PC-3 (cell line): ENCODE data around the gene HAND1. TPM values are rescaled to one million over a fixed set of nuclear protein-coding genes. Genes with fewer than 3 reads are reported as not detected.
A peak's percentile ranks its signal among the peaks of the same experiment; 100 is the strongest.

Experiments
- ATAC-seq: fragments of 200-7000 bp; cut with Tn5 transposase; 2 replicates; pipeline ENCODE4 v1.9.1; 2020; ENCODE audit warnings: mild to moderate bottlenecking, moderate library complexity
- BruUV-seq: library from RNA; stranded (reverse); fragments of 400-500 nt; replicated peaks from 2 replicates; lab custom pipeline; 2021; lab: Mats Ljungman, UMichigan
- CTCF ChIA-PET: fragments of 300-600 bp; sonication (Branson Sonifier 250); formaldehyde crosslinking; loops from one replicate; lab custom pipeline; 2022; ENCODE audit warnings: antibody characterized with exemption; lab: Charles Lee
- POLR2A ChIA-PET: fragments of 300-600 bp; sonication (Branson Sonifier 250); formaldehyde crosslinking; loops from one replicate; lab custom pipeline; 2022; ENCODE audit warnings: antibody characterized with exemption; ENCODE audit not compliant: unreplicated experiment; lab: Charles Lee
- DNase-seq: peaks from one replicate; pipeline ENCODE4 v3.0.0-alpha.2; 2015
- H2AFZ ChIP-seq: fragments of 300-600 bp; sonication (generic); 2 replicates; pipeline ENCODE4 v1.6.0; 2016; ENCODE audit warnings: antibody characterized with exemption, low read length
- H3F3A ChIP-seq: fragments of 300-600 bp; sonication (generic); one replicate; pipeline ENCODE4 v1.6.0; 2017; ENCODE audit warnings: antibody characterized with exemption, low read length, control low read depth, mild to moderate bottlenecking; ENCODE audit not compliant: unreplicated experiment
- H3K27ac ChIP-seq: fragments of 300-600 bp; sonication (generic); 2 replicates; pipeline ENCODE4 v1.5.1; 2016; ENCODE audit warnings: mild to moderate bottlenecking, low read length
- H3K27me3 ChIP-seq: fragments of 300-600 bp; sonication (generic); 2 replicates; pipeline ENCODE4 v1.6.1; 2016; ENCODE audit warnings: low read length, mixed read lengths
- H3K36me3 ChIP-seq: fragments of 300-600 bp; sonication (generic); 2 replicates; pipeline ENCODE4 v1.6.1; 2016; ENCODE audit warnings: low read depth, mixed run types, low read length, mixed read lengths
- H3K4me1 ChIP-seq: fragments of 300-600 bp; sonication (generic); 2 replicates; pipeline ENCODE4 v1.5.1; 2016; ENCODE audit warnings: low read length; ENCODE audit not compliant: insufficient read depth
- H3K4me2 ChIP-seq: fragments of 300-600 bp; sonication (generic); 2 replicates; pipeline ENCODE4 v1.6.0; 2016; ENCODE audit warnings: low read length
- H3K4me3 ChIP-seq: fragments of 300-600 bp; sonication (generic); 2 replicates; pipeline ENCODE4 v1.5.1; 2016; ENCODE audit warnings: mild to moderate bottlenecking, low read length, mixed read lengths
- H3K79me2 ChIP-seq: fragments of 300-600 bp; sonication (generic); 2 replicates; pipeline ENCODE4 v1.6.1; 2017; ENCODE audit warnings: low read length, mixed read lengths
- H3K9ac ChIP-seq: fragments of 300-600 bp; sonication (generic); 2 replicates; pipeline ENCODE4 v1.6.0; 2016; ENCODE audit warnings: mild to moderate bottlenecking, low read length
- H3K9me2 ChIP-seq: fragments of 300-600 bp; sonication (generic); replicated peaks from 2 replicates; pipeline ENCODE4 v1.6.1; 2016; ENCODE audit warnings: mixed run types, low read length, mixed read lengths
- H3K9me3 ChIP-seq: fragments of 300-600 bp; sonication (generic); 2 replicates; pipeline ENCODE4 v1.6.1; 2016; ENCODE audit warnings: low read length, mixed read lengths
- H4K20me1 ChIP-seq: fragments of 300-600 bp; sonication (generic); 2 replicates; pipeline ENCODE4 v1.6.1; 2016; ENCODE audit warnings: low read length, mixed read lengths
- CTCF ChIP-seq: fragments of 300-600 bp; sonication (generic); conservative IDR thresholded peaks from 2 replicates; pipeline ENCODE4 v1.5.1; 2017; ENCODE audit warnings: antibody characterized with exemption, low read depth, mild to moderate bottlenecking, low read length
- EZH2 ChIP-seq: fragments of 300-600 bp; sonication (generic); IDR thresholded peaks from one replicate; pipeline ENCODE4 v1.6.1; 2017; ENCODE audit warnings: antibody characterized with exemption, mild to moderate bottlenecking, low read length; ENCODE audit not compliant: unreplicated experiment
- EZH2phosphoT487 ChIP-seq: fragments of 300-600 bp; sonication (generic); IDR thresholded peaks from 2 replicates; pipeline ENCODE4 v1.6.1; 2018; ENCODE audit warnings: mild to moderate bottlenecking, antibody characterized with exemption, low read length, borderline replicate concordance
- intact Hi-C: fragments of 100-400 bp; cut with micrococcal nuclease; formaldehyde crosslinking; loops from 2 replicates; pipeline ENCODE4 v1.9.0; 2023
- total RNA-seq: library from RNA; depleted of rRNA; stranded (reverse); fragments of >200 nt; gene quantifications from 2 replicates; pipeline ENCODE4 v1.2.3, GENCODE V29; 2014

Gene HAND1
- total RNA-seq, 1 experiment from 2014 or later = not detected

DNA sequence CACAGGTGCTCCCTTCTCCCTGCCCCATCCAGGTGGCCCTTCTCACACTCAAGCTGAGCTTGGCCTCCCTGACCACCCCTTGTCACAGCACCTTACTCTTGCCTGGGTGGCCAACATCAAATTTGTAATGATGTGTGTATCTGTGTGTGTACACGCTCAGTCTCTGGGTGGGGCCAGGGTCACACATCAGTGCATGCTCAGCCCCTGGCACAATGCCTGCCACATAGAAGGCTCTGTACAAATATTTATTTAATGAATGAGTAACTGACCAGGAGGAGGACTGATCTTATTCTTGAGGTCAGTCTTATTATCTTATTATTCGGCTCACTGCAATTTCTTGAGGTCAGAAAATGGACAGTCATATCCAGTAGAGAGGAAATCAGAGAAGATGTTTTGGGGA lies 41.3 kb upstream of the HAND1 start:
- no peak overlapping the region for H3K27ac ChIP-seq
- no peak for TF ChIP-seq CTCF
- no peak for TF ChIP-seq EZH2phosphoT487
- no peak for TF ChIP-seq EZH2
- no peak overlapping the region for H3K4me3 ChIP-seq
- no peaks in the 10 kb centered on the region for H3K36me3 ChIP-seq
- H4K20me1 ChIP-seq = no peaks in the 10 kb centered on the region
- H3F3A ChIP-seq = no peaks in the 10 kb centered on the region
- peak; percentile 86 for DNase-seq
- H3K4me1 ChIP-seq = peaks cover 21% of the 10 kb centered on the region
- no TSS peak for BruUV-seq
- H3K4me2 ChIP-seq = peak overlapping the region; percentile 35; the same call in 1 of the 2 replicates
- H3K27me3 ChIP-seq = no peaks in the 10 kb centered on the region
- ATAC-seq = peak; percentile 88
- intact Hi-C loops = no loop called here
- POLR2A ChIA-PET = no interaction called here
- H3K9me2 ChIP-seq = no peaks in the 10 kb centered on the region
- no peaks in the 10 kb centered on the region for H3K79me2 ChIP-seq
- no peaks in the 10 kb centered on the region for H3K9me3 ChIP-seq
- H3K9ac ChIP-seq = no peak overlapping the region
- CTCF ChIA-PET = no interaction called here
- H2AFZ ChIP-seq = no peak overlapping the region

GRCh38 chr5:154518438-154518867 lies 40.4 kb upstream of the HAND1 start:
- intact Hi-C loops = no loop called here
- no peak for DNase-seq
- H3K27me3 ChIP-seq = peaks cover 3% of the 10 kb centered on the region; the same call in 1 of the 2 replicates
- H3K9me3 ChIP-seq = no peaks in the 10 kb centered on the region
- H3K4me1 ChIP-seq = peaks cover 21% of the 10 kb centered on the region
- ChIA-PET CTCF (no interaction called here), POLR2A (no interaction called here)
- no peak overlapping the region for H3K27ac ChIP-seq
- no peak overlapping the region for H3K4me2 ChIP-seq
- H3K9ac ChIP-seq = no peak overlapping the region
- ATAC-seq = no peak
- H3K79me2 ChIP-seq = no peaks in the 10 kb centered on the region
- no peaks in the 10 kb centered on the region for H3K9me2 ChIP-seq
- no peak overlapping the region for H2AFZ ChIP-seq
- no peaks in the 10 kb centered on the region for H4K20me1 ChIP-seq
- H3F3A ChIP-seq = no peaks in the 10 kb centered on the region
- BruUV-seq = no TSS peak
- no peaks in the 10 kb centered on the region for H3K36me3 ChIP-seq
- no peak for TF ChIP-seq CTCF
- no peak overlapping the region for H3K4me3 ChIP-seq

DNA sequence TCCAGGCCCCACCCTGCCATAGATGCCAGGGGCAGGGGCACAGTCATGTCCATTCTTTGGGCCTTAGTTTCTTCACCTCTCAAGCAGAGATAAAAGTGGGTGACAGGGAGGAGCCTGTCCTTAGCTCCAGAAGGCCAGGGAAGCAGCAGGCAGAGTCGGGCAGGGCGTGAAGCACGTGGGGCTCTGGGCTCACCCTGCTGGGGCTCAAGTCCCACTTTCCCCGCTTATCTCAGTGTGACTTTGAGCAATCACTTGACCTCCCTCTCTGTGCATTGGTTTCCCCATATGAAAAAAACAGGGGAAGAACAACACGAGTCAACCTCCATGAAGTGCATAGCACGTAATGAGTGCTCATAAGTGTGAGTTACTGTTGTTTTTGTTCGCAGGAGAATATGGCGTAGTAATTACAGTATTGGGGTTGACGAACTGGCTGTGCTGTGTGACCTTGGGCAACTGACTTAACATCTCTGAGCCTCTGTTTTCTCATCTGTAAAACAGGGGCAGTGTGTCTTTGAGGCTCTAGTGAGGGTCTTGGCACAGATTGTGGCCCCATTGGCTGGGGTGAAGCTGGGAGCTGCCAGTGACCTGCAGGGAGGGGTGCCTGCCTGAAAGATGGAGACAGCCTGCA lies 39.9 kb upstream of the HAND1 start:
- ChIA-PET CTCF (no interaction called here), POLR2A (no interaction called here)
- no peaks in the 10 kb centered on the region for H3K9me2 ChIP-seq
- no peak overlapping the region for H3K9ac ChIP-seq
- DNase-seq (no peak), ATAC-seq (no peak)
- intact Hi-C loops = no loop called here
- no peak overlapping the region for H3K27ac ChIP-seq
- no peak overlapping the region for H3K4me3 ChIP-seq
- H3K36me3 ChIP-seq = no peaks in the 10 kb centered on the region
- no peaks in the 10 kb centered on the region for H3F3A ChIP-seq
- peaks cover 21% of the 10 kb centered on the region for H3K4me1 ChIP-seq
- H3K79me2 ChIP-seq = no peaks in the 10 kb centered on the region
- H2AFZ ChIP-seq = no peak overlapping the region
- no peaks in the 10 kb centered on the region for H4K20me1 ChIP-seq
- H3K27me3 ChIP-seq = peaks cover 3% of the 10 kb centered on the region; the same call in 1 of the 2 replicates
- no peak overlapping the region for H3K4me2 ChIP-seq
- no peaks in the 10 kb centered on the region for H3K9me3 ChIP-seq
- TF ChIP-seq EZH2phosphoT487 = no peak
- TF ChIP-seq EZH2 = no peak
- TF ChIP-seq CTCF = no peak
- no TSS peak for BruUV-seq
